ENCODE results near the gene TSPAN6.

Gene TSPAN6

GRCh38 chrX:100647095-100647494 is 10.5 kb upstream of the TSPAN6 start:
- peak; percentile 20 for DNase-seq (ENCODE audit: low spot score)

GRCh38 chrX:100645106-100645505 is 8.5 kb upstream of the TSPAN6 start:
- no peak for DNase-seq (ENCODE audit: low spot score)

GRCh38 chrX:100643956-100644860 is 7.6 kb upstream of the TSPAN6 start, which contains the start of gene SRPX2:
Gene SRPX2 (plus strand): TSS chrX:100644199. CDS start chrX:100646323, 2,124 bp downstream.
- DNase-seq (ENCODE audit: low spot score) = peak; percentile 54

DNA sequence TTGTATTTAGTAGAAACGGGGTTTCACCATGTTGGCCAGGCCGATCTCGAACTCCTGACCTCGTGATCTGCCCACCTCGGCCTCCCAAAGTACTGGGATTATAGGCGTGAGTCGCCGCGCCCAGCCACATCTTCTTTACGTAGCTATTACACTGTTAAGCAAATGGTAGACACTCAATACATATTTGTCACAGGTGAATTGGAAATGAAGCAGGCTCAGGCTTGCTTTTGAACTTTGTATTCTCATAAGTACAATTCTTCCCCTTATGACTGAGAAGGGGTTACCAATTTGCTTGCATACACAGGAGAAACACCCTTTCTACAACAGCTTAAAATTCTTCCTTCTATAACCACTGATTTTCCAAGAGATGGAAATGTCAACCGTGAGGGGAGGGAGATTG is 6.6 kb upstream of the TSPAN6 start:
- DNase-seq (ENCODE audit: low spot score) = no peak

DNA sequence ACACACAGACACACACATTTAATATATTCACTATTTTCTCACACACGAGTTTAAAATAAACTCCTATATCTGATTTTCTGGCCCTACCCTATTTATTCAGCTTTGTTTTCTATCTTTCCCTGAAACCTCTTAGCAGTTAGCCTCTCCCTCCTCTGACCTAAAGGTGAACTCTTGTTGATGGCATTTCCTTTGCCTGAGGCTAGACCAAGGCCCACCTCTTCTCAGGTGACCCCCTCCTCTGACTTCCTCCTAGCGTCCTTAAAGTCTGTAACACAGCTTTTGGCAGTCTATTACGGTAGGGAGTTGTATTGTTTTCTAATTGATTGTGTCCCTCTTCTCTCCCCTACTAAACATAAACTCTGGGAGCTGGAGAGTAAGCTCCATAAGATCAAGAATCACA is 5.7 kb upstream of the TSPAN6 start:
- no peak for DNase-seq (ENCODE audit: low spot score)

- DNase-seq (ENCODE audit: low spot score) = no peak
Measured at GRCh38 chrX:100635989-100636320, 651 bp downstream of the TSPAN6 start.

DNA sequence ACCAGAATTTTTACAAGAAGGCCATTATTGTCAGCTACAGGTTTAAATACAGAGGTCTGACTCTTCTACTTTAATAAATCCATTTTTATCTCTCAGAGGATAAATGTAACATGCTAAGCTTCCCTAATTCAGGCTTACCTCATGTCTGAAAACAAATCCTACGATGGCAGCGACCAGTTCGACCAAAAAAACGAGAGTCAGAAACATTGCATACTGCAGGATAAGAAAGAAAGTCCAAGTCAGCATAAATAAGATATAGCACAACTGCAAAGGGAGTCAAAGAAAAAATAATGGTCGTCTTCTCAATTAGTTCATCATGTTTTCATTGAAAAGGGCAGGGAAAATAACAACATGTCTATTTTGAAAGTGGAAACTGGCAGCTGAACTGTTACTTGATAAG is 1.6 kb downstream of the TSPAN6 start:
- DNase-seq (ENCODE audit: low spot score) = no peak

GRCh38 chrX:100625985-100626491 is 10.6 kb downstream of the TSPAN6 start:
- no peak for DNase-seq (ENCODE audit: low spot score)

DNA sequence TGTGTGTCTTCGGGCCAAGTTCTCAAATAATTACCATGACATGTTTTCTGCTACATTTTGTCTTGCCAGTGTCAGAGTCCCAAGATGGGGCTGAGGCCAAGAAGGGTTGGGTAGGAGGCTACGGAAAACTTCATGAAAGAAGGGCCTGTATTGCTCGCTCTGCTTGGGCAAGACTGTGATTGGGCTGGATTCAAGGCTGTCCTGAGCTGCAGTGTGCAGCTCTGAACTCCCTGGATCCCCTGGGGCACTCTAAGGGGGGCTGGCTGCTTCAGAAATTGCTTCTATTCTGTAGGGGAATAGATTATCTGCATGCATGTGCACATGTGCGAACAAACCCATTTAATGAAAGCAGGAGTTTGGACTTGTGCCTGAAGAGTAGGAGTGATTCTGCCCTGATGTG is 13.6 kb downstream of the TSPAN6 start:
- no peak for DNase-seq (ENCODE audit: low spot score)

GRCh38 chrX:100615005-100615404 is 21.6 kb downstream of the TSPAN6 start:
- DNase-seq (ENCODE audit: low spot score) = peak; percentile 58

GRCh38 chrX:100611951-100612350 is 24.7 kb downstream of the TSPAN6 start:
- no peak for DNase-seq (ENCODE audit: low spot score)

GRCh38 chrX:100609591-100609990 is 27.0 kb downstream of the TSPAN6 start:
- DNase-seq (ENCODE audit: low spot score) = no peak

DNA sequence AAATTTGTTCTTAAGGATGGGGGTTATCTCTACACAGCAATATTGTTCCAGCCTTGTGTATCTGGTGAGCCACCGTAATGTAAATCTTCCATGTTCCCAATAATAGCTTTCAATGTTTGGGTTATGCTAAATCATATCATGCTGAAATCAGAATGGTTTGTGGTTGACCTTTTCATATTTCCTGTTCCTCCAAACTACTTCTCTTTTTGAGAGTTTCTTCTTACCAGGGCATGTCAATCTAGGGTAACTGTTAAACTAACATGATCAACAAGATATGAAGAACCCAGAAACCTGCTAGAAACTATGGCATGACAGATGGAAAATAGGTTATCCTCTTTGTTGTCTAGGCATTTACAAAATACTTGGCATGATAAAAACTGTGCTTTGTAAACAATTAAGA is 29.9 kb downstream of the TSPAN6 start:
- DNase-seq (ENCODE audit: low spot score) = no peak

- DNase-seq (ENCODE audit: low spot score) = no peak
Measured at GRCh38 chrX:100600758-100601157, 35.8 kb downstream of the TSPAN6 start.

GRCh38 chrX:100600340-100600739 is 36.3 kb downstream of the TSPAN6 start:
- DNase-seq (ENCODE audit: low spot score) = no peak

DNA sequence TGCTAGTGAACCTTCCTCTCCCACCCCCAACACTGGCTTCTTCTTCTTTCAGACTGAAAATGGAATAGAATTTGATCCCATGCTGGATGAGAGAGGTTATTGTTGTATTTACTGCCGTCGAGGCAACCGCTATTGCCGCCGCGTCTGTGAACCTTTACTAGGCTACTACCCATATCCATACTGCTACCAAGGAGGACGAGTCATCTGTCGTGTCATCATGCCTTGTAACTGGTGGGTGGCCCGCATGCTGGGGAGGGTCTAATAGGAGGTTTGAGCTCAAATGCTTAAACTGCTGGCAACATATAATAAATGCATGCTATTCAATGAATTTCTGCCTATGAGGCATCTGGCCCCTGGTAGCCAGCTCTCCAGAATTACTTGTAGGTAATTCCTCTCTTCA is 37.1 kb downstream of the TSPAN6 start:
- no peak for DNase-seq (ENCODE audit: low spot score)

DNA sequence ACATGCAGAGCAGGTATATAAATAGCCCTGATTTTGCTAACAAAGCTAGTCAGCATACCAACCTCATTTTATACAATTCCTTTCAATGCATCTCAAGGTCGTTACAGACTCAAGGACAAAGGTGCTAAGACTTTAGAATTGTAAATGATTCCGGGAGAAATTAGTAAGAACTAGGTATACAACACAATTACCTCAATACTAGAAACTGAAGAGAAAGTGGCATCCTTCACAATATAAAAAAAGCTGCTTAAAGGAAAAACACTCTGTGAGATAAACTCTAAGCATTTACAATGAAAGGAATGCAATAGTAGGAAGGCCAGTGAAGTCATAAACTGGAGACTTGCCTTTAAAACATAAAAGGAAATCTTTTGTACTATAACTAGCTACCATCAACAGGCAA is 40.0 kb downstream of the TSPAN6 start:
- no peak for DNase-seq (ENCODE audit: low spot score)

GRCh38 chrX:100593581-100593980 is 43.0 kb downstream of the TSPAN6 start:
- no peak for DNase-seq (ENCODE audit: low spot score)

DNA sequence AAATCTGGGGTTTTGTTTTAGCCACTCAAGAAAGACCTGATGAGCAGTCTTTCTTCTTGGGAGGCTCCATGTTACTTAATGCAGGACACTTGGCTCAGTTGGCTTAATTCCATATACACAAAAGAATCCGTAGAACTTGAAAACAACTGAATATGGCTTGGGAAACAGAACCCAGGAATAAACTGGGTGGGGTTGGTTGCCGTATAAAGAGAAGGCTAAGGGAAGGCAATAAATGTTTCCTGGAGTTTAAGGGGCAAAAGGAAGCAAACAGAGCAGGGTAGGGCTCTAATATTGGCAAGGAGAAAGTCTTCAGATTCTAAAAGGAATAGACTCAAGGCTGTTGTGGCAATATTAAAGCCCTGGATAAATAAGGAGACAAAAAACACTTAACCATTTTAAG is 43.5 kb downstream of the TSPAN6 start:
- no peak for DNase-seq (ENCODE audit: low spot score)

GRCh38 chrX:100591256-100592051 is 45.2 kb downstream of the TSPAN6 start:
- DNase-seq (ENCODE audit: low spot score) = no peak

- no peak for DNase-seq (ENCODE audit: low spot score)
Measured at GRCh38 chrX:100587861-100588260, 48.7 kb downstream of the TSPAN6 start.

GRCh38 chrX:100586747-100587146 is 49.9 kb downstream of the TSPAN6 start:
- no peak for DNase-seq (ENCODE audit: low spot score)

DNA sequence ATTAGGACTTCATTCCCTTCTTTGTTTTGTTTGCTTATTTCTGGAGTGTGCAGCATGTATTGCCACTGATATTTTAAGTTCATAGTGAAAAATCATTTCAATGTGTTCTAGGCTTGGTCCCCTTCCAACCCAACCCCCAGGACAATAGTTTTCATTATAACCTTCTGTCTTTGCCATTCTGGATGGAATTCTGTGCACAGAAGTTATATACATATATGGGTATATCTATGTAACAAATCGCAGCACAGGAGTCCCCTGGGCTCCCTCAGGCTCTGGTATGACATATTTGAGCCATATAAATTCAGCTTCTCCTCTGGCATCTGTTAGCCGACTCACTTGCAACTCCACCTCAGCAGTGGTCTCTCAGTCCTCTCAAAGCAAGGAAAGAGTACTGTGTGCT is 52.0 kb downstream of the TSPAN6 start, which contains the start of gene TNMD:
TSS of gene TNMD (plus strand) at position 326 of the 400 bp plus-strand sequence. CDS start 83 bp downstream, outside the sequence.
- no peak for DNase-seq (ENCODE audit: low spot score)

All from GM03348 (cell line).